HG03175 (cell line): Measurements from ENCODE around the gene STPG3.
"Not testable (repeated sequence)": the region's sequence is repeated elsewhere in the genome, so short reads cannot be mapped to it uniquely, and the experiment has no call there.

Source experiments
- ATAC-seq: cut with Tn5 transposase; IDR thresholded peaks from one replicate; pipeline ENCODE4 v1.9.1; 2021; ENCODE audit warnings: mild to moderate bottlenecking, moderate library complexity; ENCODE audit not compliant: unreplicated experiment

STPG3 gene

GRCh38 chr9:137232510-137232909 is 18.6 kb upstream of the STPG3 start:
- ATAC-seq: no peak

GRCh38 chr9:137233143-137233980 is 17.7 kb upstream of the STPG3 start:
- no peak for ATAC-seq

GRCh38 chr9:137234055-137234697 is 16.9 kb upstream of the STPG3 start:
- ATAC-seq: no peak

- no peak for ATAC-seq
These were observed 16.2 kb upstream of the STPG3 start for GRCh38 chr9:137234758-137235423.

GRCh38 chr9:137235424-137236237 is 15.5 kb upstream of the STPG3 start:
- ATAC-seq: no peak

- peak; percentile 20 for ATAC-seq
These were observed 14.7 kb upstream of the STPG3 start for GRCh38 chr9:137236238-137236935.

- no peak for ATAC-seq
These were observed 14.1 kb upstream of the STPG3 start for GRCh38 chr9:137236936-137237421.

GRCh38 chr9:137237759-137238726 is 13.0 kb upstream of the STPG3 start:
- ATAC-seq: no peak

- ATAC-seq: not testable (repeated sequence)
These were observed 11.4 kb upstream of the STPG3 start for GRCh38 chr9:137239541-137240200.

- ATAC-seq: peak; percentile 26
These were observed 10.7 kb upstream of the STPG3 start for GRCh38 chr9:137240318-137240840.

- peak; percentile 76 for ATAC-seq
These were observed 10.1 kb upstream of the STPG3 start, which contains the start of gene TUBB4B for GRCh38 chr9:137240841-137241489. TSS of gene TUBB4B (plus strand) at chr9:137241287. CDS start at chr9:137241361, 74 bp downstream.

GRCh38 chr9:137241490-137242268 is 9.4 kb upstream of the STPG3 start:
- ATAC-seq: peak; percentile 5

GRCh38 chr9:137242269-137243203 is 8.6 kb upstream of the STPG3 start:
- ATAC-seq: no peak

GRCh38 chr9:137243266-137243625 is 7.8 kb upstream of the STPG3 start:
- ATAC-seq: not testable (repeated sequence)

GRCh38 chr9:137243626-137244485 is 7.2 kb upstream of the STPG3 start:
- no peak for ATAC-seq
